ENCODE data around the gene VNN1.

GRCh38 chr6:132659082-132659481 is 54.8 kb downstream of the VNN1 start, which contains the start of gene TAAR1:
- TF ChIP-seq CTCF (IDR thresholded peaks at IDR 0.05) (no peak), ZFX (IDR thresholded peaks at IDR 0.05; ENCODE audit: borderline replicate concordance) (no peak)

Measured in 22Rv1 (cell line).